ENCODE data around the gene UGT1A10.

The UGT1A10 gene

GRCh38 chr2:233810385-233810784, 174.1 kb downstream of the UGT1A10 start:
- no peak for DNase-seq

- DNase-seq: no peak
Observed at GRCh38 chr2:233811087-233811486, 174.8 kb downstream of the UGT1A10 start.

DNA sequence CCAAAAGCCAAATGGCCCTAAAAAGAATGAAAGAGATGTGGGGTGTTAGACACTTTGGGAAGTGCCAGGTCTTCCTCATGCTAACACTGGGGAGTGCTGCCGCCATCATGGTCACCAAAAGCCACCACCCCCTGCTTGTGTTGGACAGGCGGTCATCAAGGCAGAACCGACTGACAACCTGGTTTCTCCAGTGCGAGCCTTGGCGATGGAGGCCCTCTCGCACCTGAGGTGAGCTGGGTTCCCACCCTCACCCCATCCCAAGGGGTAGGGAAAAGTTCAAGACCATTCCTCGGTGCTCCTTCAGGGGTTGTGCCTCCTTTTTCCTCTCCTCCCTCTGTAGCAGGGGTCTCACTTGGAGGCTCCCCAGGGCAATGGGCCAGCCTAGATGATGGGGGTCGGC, 175.5 kb downstream of the UGT1A10 start:
- no peak for DNase-seq

DNA sequence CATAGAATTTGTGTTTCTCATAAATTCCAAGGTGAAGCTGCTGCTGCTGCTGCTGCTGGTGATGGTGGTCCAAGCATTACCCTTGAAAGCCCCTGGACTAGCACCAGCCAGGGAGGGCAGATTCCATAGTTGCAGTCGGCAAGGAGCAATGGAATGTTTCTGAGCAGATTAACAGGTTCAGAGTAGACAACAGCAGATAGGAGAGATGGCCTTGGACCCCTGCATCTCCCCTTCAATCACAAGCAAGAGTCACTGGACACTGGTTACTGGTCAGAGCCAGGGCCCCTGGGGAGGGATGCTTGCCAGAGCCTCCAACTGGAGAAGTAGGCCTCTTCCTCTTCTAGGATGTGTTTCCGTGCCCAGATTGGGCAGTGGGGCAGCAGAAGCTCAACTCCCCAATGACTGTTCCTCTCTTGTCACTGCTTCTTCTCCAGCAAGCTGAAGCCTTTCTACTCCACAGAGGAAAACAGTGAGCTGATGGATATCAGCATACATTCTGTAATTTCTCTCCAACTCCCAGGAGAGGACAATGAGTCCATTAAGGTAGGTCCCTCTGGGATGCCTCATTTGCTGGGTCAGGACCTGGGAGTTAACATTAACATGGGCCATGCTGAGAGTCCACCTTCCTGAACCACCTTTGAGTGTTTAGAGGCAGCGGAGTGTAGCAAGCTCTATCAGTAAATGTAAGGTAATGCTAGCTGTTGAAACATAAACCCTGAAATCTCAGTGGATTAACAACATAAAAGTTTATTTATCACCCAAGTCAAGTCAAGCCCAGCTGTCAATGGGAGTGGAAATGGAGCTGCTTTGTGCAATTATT, 177.2 kb downstream of the UGT1A10 start:
- no peak for DNase-seq

- DNase-seq: no peak
Observed at GRCh38 chr2:233814056-233814835, 178.0 kb downstream of the UGT1A10 start.

DNA sequence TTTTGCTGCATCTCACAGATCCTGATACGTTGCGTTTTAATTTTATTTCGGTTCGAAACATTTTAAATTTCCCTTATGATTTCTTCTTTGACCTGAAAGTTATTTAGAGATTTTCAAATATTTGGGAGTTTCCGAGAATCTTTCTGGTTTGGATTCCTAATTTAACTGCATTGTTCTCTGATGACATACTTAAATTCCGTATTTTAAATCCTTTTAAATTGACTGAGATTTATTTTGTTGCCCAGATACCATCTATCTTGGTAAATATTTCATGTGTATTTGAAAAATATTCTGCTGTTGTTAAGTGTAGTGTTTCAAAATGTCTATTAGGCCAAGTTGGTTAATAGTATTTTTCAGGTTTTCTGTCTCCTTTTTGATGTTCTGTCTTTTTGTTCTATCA, 179.6 kb downstream of the UGT1A10 start:
- no peak for DNase-seq

DNA sequence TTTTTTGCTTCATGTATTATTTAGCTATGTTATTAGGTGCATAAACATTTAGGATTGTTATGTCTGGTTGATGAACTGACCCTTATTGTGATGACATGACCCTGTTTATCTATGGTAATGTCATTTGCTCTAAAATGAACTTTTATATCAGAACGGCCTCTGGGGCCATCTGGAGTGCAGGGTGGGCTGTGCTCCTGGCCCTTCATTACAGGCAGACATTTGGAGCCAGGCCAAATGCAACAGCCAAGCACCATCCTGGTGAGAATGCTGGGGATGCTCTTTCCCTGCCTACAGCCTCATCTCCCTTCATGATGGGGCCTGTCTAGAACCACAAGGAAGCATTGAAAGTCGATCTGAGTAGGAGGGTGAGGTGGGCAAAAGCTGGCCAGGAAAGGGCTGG, 180.1 kb downstream of the UGT1A10 start:
- DNase-seq: no peak

DNA sequence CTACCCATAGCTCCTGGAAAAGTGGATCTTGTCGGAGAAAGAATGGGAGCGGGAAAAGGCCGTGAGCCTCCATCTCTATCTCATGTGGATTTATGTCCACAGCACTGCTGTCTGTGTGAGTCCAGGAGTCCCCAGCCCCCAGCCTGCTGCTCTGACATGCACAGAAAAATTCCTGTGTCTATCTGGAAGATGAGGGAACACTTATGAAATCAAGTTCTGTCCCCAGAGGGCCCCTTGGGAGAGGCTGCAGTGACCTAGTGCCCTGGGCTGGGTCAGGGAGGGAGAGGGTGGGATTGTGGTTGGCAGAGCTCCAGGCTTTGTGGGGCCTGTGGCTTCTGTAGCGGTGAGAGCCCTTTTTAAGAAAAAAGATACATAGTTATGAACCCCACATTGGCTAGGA, 180.5 kb downstream of the UGT1A10 start:
- DNase-seq: no peak

- DNase-seq: no peak
Observed at GRCh38 chr2:233817361-233817911, 181.2 kb downstream of the UGT1A10 start.

GRCh38 chr2:233817995-233818638, 181.9 kb downstream of the UGT1A10 start:
- DNase-seq: no peak

DNA sequence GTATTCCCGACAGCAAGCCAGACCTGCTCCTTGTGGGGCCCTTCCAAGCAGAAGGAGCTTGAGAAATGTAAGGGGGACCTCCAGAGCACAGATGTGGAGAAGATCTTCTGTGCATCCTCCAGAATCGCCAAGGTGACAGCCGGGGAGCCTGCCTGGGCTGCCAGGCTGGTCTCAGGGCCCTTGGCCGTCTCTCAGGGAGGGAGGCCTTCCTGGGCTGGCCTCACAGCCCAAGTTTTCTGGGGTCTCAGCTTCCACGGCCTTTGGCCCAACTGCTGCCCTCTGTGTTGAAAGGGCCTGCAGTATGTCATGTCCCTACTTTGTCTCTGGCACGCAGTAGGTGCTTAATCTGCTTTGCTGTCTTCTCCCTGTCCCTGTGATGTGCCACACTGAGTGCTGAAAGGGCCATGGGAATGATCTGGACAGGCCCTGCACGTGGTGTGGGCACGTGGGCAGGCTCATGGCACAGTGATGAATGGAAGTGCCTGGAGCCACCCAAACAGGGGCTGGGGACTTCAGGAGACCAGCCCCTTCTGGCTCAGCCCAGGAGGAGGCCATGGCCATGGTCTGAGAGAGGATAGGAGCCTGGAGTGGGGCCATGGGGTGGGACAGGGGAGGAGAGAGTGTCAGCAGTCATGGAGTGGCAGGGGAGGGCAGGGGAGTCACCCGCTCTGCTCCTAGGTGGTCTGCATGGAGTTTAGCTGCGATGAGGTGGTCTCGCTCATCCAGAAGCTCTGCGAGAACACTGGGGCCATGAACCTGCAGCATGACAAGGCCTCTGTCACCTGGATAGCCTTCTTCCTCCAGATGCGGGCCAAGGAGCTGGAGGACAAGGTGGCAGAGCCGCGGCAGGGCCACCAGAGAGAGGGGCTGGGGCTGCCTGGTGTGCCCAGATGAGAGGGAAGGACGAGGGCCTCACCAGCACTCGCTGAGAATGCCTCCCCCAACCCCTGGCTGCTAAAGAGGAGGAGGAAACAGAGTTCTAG, 182.7 kb downstream of the UGT1A10 start:
- no peak for DNase-seq

GRCh38 chr2:233819884-233820773, 183.9 kb downstream of the UGT1A10 start:
- no peak for DNase-seq

DNA sequence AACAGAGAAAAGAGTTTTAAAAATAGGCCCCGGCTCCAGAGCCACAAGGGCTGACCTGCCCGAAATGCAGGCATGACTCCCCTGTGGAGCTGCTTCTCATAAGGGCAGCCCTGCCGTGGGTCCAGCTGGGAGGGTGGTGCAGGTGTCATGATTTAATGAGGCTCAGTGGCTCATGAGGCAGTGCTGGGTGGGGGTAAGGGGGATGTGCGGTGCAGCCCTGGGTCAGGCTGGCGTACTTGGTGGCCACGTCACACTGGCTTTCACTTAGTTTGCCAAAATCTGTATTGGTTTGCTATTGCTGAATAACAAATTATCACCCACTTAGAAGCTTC, 184.5 kb downstream of the UGT1A10 start:
- DNase-seq: no peak

DNA sequence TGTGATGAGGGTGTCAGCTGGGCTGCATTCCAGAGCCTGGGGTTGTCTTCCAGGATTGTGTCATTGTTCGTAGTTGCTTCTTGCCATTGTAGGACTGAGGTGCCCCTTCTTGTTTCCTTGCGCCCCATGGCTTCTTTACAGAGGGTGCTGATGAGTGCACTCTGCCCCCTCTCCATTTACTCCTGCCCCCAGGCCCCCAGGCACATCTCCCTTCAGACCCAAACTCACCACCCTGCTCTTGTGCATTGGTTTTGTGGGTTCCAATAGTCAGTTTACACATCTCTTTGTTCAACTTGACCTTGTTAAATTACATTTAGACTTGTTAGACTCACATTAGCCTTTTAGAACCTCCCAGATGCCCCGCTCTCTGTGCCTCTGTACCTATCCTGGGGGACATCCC, 184.9 kb downstream of the UGT1A10 start:
- no peak for DNase-seq

- DNase-seq: no peak
Observed at GRCh38 chr2:233821709-233822100, 185.5 kb downstream of the UGT1A10 start.

GRCh38 chr2:233822101-233822771, 186.0 kb downstream of the UGT1A10 start:
- no peak for DNase-seq
